Measurements from ENCODE around the gene ARHGAP29. TPM values are rescaled to one million over a fixed set of nuclear protein-coding genes. Genes with fewer than 3 reads are reported as not detected.
A peak's percentile ranks its signal among the peaks of the same experiment; 100 is the strongest.

ARHGAP29 gene
- total RNA-seq, 2 experiments from 2014 or later, result not detected

- Mint-ChIP-seq H3K4me3 (peak overlapping the region; percentile 47), H3K4me1 (peaks cover 10% of the 10 kb centered on the region), H3K36me3 (ENCODE audit: low read depth) (no peaks in the 10 kb centered on the region), H3K9me3 (no peaks in the 10 kb centered on the region), H3K27me3 (peaks cover 78% of the 10 kb centered on the region), H3K27ac (no peak overlapping the region)
- no peak for DNase-seq
- CTCF ChIA-PET, result no interaction called here
- POLR2A ChIA-PET, result no interaction called here
Measured at GRCh38 chr1:94236630-94237290, 624 bp downstream of the ARHGAP29 start.

GRCh38 chr1:94236013-94236491 lies 1.3 kb downstream of the ARHGAP29 start:
- no peak overlapping the region for H3K27ac Mint-ChIP-seq
- POLR2A ChIA-PET, result no interaction called here
- H3K4me1 Mint-ChIP-seq, result peaks cover 10% of the 10 kb centered on the region
- H3K9me3 Mint-ChIP-seq, result no peaks in the 10 kb centered on the region
- DNase-seq, result no peak
- H3K4me3 Mint-ChIP-seq, result peak overlapping the region; percentile 47
- CTCF ChIA-PET, result no interaction called here
- H3K36me3 Mint-ChIP-seq (ENCODE audit: low read depth), result no peaks in the 10 kb centered on the region
- peaks cover 82% of the 10 kb centered on the region for H3K27me3 Mint-ChIP-seq

- H3K4me3 Mint-ChIP-seq, result no peak overlapping the region
- POLR2A ChIA-PET, result no interaction called here
- CTCF ChIA-PET, result no interaction called here
Measured at GRCh38 chr1:94235189-94236012, 2.0 kb downstream of the ARHGAP29 start.

GRCh38 chr1:94234615-94235014 lies 2.8 kb downstream of the ARHGAP29 start:
- CTCF ChIA-PET, result no interaction called here

More at GRCh38 chr1:94235189-94236012, 2.0 kb downstream of the ARHGAP29 start:
- no peak overlapping the region for H3K27ac Mint-ChIP-seq
- peaks cover 10% of the 10 kb centered on the region for H3K4me1 Mint-ChIP-seq
- no peaks in the 10 kb centered on the region for H3K36me3 Mint-ChIP-seq (ENCODE audit: low read depth)
- H3K9me3 Mint-ChIP-seq, result no peaks in the 10 kb centered on the region
- DNase-seq, result no peak
- H3K27me3 Mint-ChIP-seq, result peaks cover 77% of the 10 kb centered on the region

GRCh38 chr1:94231746-94232145 lies 5.6 kb downstream of the ARHGAP29 start:
- peaks cover 67% of the 10 kb centered on the region for H3K27me3 Mint-ChIP-seq

More at GRCh38 chr1:94234615-94235014, 2.8 kb downstream of the ARHGAP29 start:
- Mint-ChIP-seq H3K4me3 (no peak overlapping the region), H3K9me3 (no peaks in the 10 kb centered on the region), H3K4me1 (peaks cover 10% of the 10 kb centered on the region), H3K27me3 (peaks cover 72% of the 10 kb centered on the region), H3K36me3 (ENCODE audit: low read depth) (no peaks in the 10 kb centered on the region), H3K27ac (no peak overlapping the region)
- POLR2A ChIA-PET, result no interaction called here
- DNase-seq, result no peak

GRCh38 chr1:94230920-94231319 lies 6.5 kb downstream of the ARHGAP29 start:
- Mint-ChIP-seq H3K27ac (no peak overlapping the region), H3K4me1 (peaks cover 3% of the 10 kb centered on the region), H3K4me3 (no peak overlapping the region), H3K9me3 (no peaks in the 10 kb centered on the region), H3K36me3 (ENCODE audit: low read depth) (no peaks in the 10 kb centered on the region), H3K27me3 (peaks cover 67% of the 10 kb centered on the region)
- POLR2A ChIA-PET, result no interaction called here
- CTCF ChIA-PET, result interaction anchor here (0.6 kb wide), 2 partner anchors 44 to 273 kb away, joined by 3 read pairs; no protein-coding TSS in a partner anchor
- no peak for DNase-seq

More at GRCh38 chr1:94231746-94232145, 5.6 kb downstream of the ARHGAP29 start:
- Mint-ChIP-seq H3K9me3 (no peaks in the 10 kb centered on the region), H3K27ac (no peak overlapping the region), H3K36me3 (ENCODE audit: low read depth) (no peaks in the 10 kb centered on the region), H3K4me3 (no peak overlapping the region), H3K4me1 (peaks cover 8% of the 10 kb centered on the region)
- CTCF ChIA-PET, result no interaction called here
- POLR2A ChIA-PET, result no interaction called here
- no peak for DNase-seq

GRCh38 chr1:94228640-94229375 lies 8.6 kb downstream of the ARHGAP29 start:
- Mint-ChIP-seq H3K36me3 (ENCODE audit: low read depth) (no peaks in the 10 kb centered on the region), H3K27me3 (peaks cover 51% of the 10 kb centered on the region), H3K9me3 (no peaks in the 10 kb centered on the region), H3K27ac (no peak overlapping the region), H3K4me3 (no peak overlapping the region), H3K4me1 (no peaks in the 10 kb centered on the region)
- DNase-seq, result no peak
- POLR2A ChIA-PET, result interaction anchor here (0.6 kb wide), 1 partner anchor 469 kb away, joined by 6 read pairs; no protein-coding TSS in a partner anchor
- CTCF ChIA-PET, result interaction anchor here (0.5 kb wide), 1 partner anchor 626 kb away, joined by 4 read pairs; no protein-coding TSS in a partner anchor

GRCh38 chr1:94227624-94228023 lies 9.8 kb downstream of the ARHGAP29 start:
- no peak overlapping the region for H3K27ac Mint-ChIP-seq
- CTCF ChIA-PET, result no interaction called here
- peaks cover 45% of the 10 kb centered on the region for H3K27me3 Mint-ChIP-seq

GRCh38 chr1:94225845-94226244 lies 11.5 kb downstream of the ARHGAP29 start:
- Mint-ChIP-seq H3K27ac (no peak overlapping the region), H3K36me3 (ENCODE audit: low read depth) (no peaks in the 10 kb centered on the region), H3K4me3 (no peak overlapping the region), H3K27me3 (peaks cover 35% of the 10 kb centered on the region), H3K9me3 (no peaks in the 10 kb centered on the region), H3K4me1 (no peaks in the 10 kb centered on the region)
- no peak for DNase-seq
- ChIA-PET POLR2A (no interaction called here), CTCF (no interaction called here)

More at GRCh38 chr1:94227624-94228023, 9.8 kb downstream of the ARHGAP29 start:
- H3K4me1 Mint-ChIP-seq, result no peaks in the 10 kb centered on the region
- POLR2A ChIA-PET, result no interaction called here
- no peaks in the 10 kb centered on the region for H3K36me3 Mint-ChIP-seq (ENCODE audit: low read depth)
- H3K9me3 Mint-ChIP-seq, result no peaks in the 10 kb centered on the region
- no peak overlapping the region for H3K4me3 Mint-ChIP-seq
- no peak for DNase-seq

GRCh38 chr1:94218332-94218731 lies 19.1 kb downstream of the ARHGAP29 start:
- H3K36me3 Mint-ChIP-seq (ENCODE audit: low read depth), result no peaks in the 10 kb centered on the region
- no peaks in the 10 kb centered on the region for H3K4me1 Mint-ChIP-seq
- no peak overlapping the region for H3K27ac Mint-ChIP-seq
- ChIA-PET POLR2A (no interaction called here), CTCF (interaction anchor here (1.6 kb wide), 1 partner anchor 116 kb away, joined by 4 read pairs; no protein-coding TSS in a partner anchor)
- H3K27me3 Mint-ChIP-seq, result peaks cover 35% of the 10 kb centered on the region
- no peak for DNase-seq
- H3K4me3 Mint-ChIP-seq, result no peak overlapping the region
- no peaks in the 10 kb centered on the region for H3K9me3 Mint-ChIP-seq

- Mint-ChIP-seq H3K27ac (no peak overlapping the region), H3K36me3 (ENCODE audit: low read depth) (no peaks in the 10 kb centered on the region), H3K4me1 (no peaks in the 10 kb centered on the region), H3K4me3 (no peak overlapping the region), H3K27me3 (peaks cover 34% of the 10 kb centered on the region), H3K9me3 (no peaks in the 10 kb centered on the region)
- POLR2A ChIA-PET, result no interaction called here
- DNase-seq, result no peak
- CTCF ChIA-PET, result interaction anchor here (0.6 kb wide), 1 partner anchor 723 kb away, joined by 3 read pairs; no protein-coding TSS in a partner anchor
Measured at GRCh38 chr1:94215955-94216354, 21.4 kb downstream of the ARHGAP29 start.

GRCh38 chr1:94209982-94210381 lies 27.4 kb downstream of the ARHGAP29 start:
- ChIA-PET CTCF (interaction anchor here (0.6 kb wide), 1 partner anchor 48 kb away, joined by 4 read pairs; no protein-coding TSS in a partner anchor), POLR2A (no interaction called here)
- H3K4me1 Mint-ChIP-seq, result no peaks in the 10 kb centered on the region
- no peaks in the 10 kb centered on the region for H3K36me3 Mint-ChIP-seq (ENCODE audit: low read depth)
- no peak overlapping the region for H3K27ac Mint-ChIP-seq
- H3K4me3 Mint-ChIP-seq, result no peak overlapping the region
- H3K27me3 Mint-ChIP-seq, result peaks cover 10% of the 10 kb centered on the region
- no peaks in the 10 kb centered on the region for H3K9me3 Mint-ChIP-seq
- DNase-seq, result no peak
